Thyroid gland (tissue), 4 donors: Measurements from ENCODE around the gene CDKN2B. TPM values are rescaled to one million over a fixed set of nuclear protein-coding genes. Genes with fewer than 3 reads are reported as not detected.
A peak's percentile ranks its signal among the peaks of the same experiment; 100 is the strongest.

Experiments used
- DNase-seq, 2 donors: peaks; one replicate each; pipeline ENCODE4 v3.0.0-alpha.2; 2019
- H3K27ac ChIP-seq, 3 donors: fragments of 200-600 bp; sonication (generic); 1 replicate in 2 of 3; 2 replicates in 1 of 3; pipeline ENCODE4 v1.5.1; 2016 to 2019; ENCODE audit warnings: mild to moderate bottlenecking in 1 of 3, moderate library complexity in 1 of 3
- H3K27me3 ChIP-seq: fragments of 200-600 bp; sonication (generic); one replicate; pipeline ENCODE4 v1.5.1; 2019
- H3K36me3 ChIP-seq, 2 donors: fragments of 200-600 bp; sonication (generic); one replicate each; pipeline ENCODE4 v1.5.1; 2016 to 2019
- H3K4me1 ChIP-seq, 2 donors: fragments of 200-600 bp; sonication (generic); one replicate each; pipeline ENCODE4 v1.5.1; 2017 to 2019
- H3K4me3 ChIP-seq, 3 donors: fragments of 200-600 bp; sonication (generic); replicated peaks in 1 of 3; 1 replicate in 2 of 3; 2 replicates in 1 of 3; pipeline ENCODE4 v1.5.1; 2016; ENCODE audit warnings: mild to moderate bottlenecking in 1 of 3
- H3K9me3 ChIP-seq: fragments of 200-600 bp; sonication (generic); one replicate; pipeline ENCODE4 v1.5.1; 2017
- POLR2A ChIP-seq, 2 donors: fragments of 450-650 bp; IDR thresholded peaks; one replicate each; pipeline ENCODE4 v1.6.1; 2017; ENCODE audit warnings: antibody characterized with exemption in 2 of 2, mild to moderate bottlenecking in 2 of 2, moderate library complexity in 1 of 2
- WGBS, 2 donors: methylation state at CpG; one replicate each; pipeline ENCODE4 v1.1.5; 2017; 5-methylcytosine and 5-hydroxymethylcytosine counted together
- intact Hi-C: fragments of 100-400 bp; cut with DNase I; formaldehyde crosslinking; loops from one replicate; pipeline ENCODE4 v1.15.1; 2023
- total RNA-seq, 4 donors: library from RNA; depleted of rRNA; stranded (reverse); fragments of >200 nt; gene quantifications; one replicate each; pipeline ENCODE4 v1.2.3, GENCODE V29; 2016
- TF ChIP-seq, protein P1 (sequence below), 6 experiments: fragments of 200-600 bp in 3 of 6; fragments of 450-650 bp in 3 of 6; sonication (generic) in 3 of 6; IDR thresholded peaks; one replicate each; pipeline ENCODE4 v1.5.1; 2016 to 2019; ENCODE audit warnings: antibody characterized with exemption in 6 of 6, mild to moderate bottlenecking in 2 of 6, inconsistent platforms in 1 of 6, moderate library complexity in 1 of 6

The CDKN2B gene
- total RNA-seq, 4 donors from 2014 or later = 0.44 to 2.0 (median 1.2) TPM

DNA sequence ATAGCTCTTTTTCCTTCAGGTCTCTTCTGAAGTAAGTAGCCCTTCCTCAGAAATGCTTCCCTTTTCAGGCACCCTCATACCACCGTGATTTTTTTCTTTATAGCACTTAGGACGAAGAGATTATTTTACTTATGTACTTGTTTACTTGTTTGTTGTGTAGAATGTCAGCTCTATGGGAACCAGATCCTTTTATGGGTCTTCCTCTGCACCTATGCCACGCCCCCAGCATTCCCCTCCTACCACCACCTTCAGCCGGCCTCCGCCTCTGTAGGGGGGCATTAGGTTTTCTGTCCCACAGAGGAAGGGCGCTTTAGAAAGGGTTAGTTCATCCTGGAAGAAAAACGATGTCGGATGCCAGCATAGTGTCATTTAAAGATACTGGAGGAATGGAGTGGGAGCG lies 12.7 kb downstream of the CDKN2B start:
- 59 to 69% methylated on average over 9 of the region's 9 CpGs for WGBS, 2 donors
- no peak for DNase-seq
- no peak for TF ChIP-seq POLR2A (IDR thresholded peaks at IDR 0.05)
- TF ChIP-seq, protein P1, sequence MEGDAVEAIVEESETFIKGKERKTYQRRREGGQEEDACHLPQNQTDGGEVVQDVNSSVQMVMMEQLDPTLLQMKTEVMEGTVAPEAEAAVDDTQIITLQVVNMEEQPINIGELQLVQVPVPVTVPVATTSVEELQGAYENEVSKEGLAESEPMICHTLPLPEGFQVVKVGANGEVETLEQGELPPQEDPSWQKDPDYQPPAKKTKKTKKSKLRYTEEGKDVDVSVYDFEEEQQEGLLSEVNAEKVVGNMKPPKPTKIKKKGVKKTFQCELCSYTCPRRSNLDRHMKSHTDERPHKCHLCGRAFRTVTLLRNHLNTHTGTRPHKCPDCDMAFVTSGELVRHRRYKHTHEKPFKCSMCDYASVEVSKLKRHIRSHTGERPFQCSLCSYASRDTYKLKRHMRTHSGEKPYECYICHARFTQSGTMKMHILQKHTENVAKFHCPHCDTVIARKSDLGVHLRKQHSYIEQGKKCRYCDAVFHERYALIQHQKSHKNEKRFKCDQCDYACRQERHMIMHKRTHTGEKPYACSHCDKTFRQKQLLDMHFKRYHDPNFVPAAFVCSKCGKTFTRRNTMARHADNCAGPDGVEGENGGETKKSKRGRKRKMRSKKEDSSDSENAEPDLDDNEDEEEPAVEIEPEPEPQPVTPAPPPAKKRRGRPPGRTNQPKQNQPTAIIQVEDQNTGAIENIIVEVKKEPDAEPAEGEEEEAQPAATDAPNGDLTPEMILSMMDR (IDR thresholded peaks at IDR 0.05) = no peak
- H3K4me3 ChIP-seq = no peak overlapping the region
- no peaks in the 10 kb centered on the region for H3K36me3 ChIP-seq
- intact Hi-C loops = no loop called here
- no peak overlapping the region for H3K27ac ChIP-seq
- H3K9me3 ChIP-seq = no peaks in the 10 kb centered on the region
- peaks cover 8 to 12% of the 10 kb centered on the region in 2 donors for H3K4me1 ChIP-seq
- peaks cover 10% of the 10 kb centered on the region for H3K27me3 ChIP-seq

DNA sequence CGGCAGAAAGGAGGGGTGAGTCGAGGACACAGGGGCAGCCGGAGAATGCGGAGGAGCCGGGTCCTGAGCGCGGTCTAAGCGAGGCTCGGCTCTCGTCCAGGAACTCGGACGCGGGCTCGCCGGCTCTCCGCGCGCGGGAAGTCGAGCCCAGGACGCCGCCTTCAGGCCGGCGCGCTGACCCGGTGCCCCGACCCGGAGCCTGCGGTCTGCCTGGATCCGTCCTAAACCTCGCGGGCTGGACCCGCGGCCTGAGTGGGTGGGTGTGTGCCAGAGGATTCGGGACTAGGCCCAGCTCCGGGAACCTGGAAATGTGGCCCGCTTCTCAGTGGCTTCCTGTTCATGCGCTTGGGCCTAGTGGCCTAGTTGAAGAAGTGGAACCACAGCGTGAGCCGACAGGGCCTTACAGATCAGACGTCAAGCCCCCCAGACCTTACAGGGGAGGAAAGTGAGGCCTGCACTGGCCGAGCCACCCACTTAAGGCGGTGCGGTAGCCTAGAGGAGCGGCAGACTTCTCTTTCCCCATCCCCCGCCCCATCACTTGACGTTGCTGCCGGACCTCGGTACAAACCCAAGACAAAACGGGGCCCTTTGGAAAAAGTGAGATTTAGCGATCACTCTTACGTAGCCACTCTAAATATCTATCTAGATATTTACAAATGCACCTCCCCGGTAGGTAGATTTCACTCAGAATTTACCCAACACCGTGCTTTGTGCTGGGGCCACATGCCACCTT lies 13.3 kb downstream of the CDKN2B start:
- Histone ChIP-seq H3K36me3 (no peaks in the 10 kb centered on the region), H3K4me1 (peaks cover 8 to 12% of the 10 kb centered on the region in 2 donors), H3K4me3 (peak overlapping the region; percentile 7 to 81 (median 58)), H3K27me3 (peaks cover 10% of the 10 kb centered on the region), H3K9me3 (no peaks in the 10 kb centered on the region), H3K27ac (peak overlapping the region in 1 of 3 donors; percentile 62)
- intact Hi-C loops = no loop called here
- 18 to 20% methylated on average over 41 to 50 of the region's 54 CpGs for WGBS, 2 donors
- TF ChIP-seq POLR2A (IDR thresholded peaks at IDR 0.05) = no peak
- TF ChIP-seq, protein P1 (IDR thresholded peaks at IDR 0.05) = no peak
- peak; percentile 9 to 13 for DNase-seq

DNA sequence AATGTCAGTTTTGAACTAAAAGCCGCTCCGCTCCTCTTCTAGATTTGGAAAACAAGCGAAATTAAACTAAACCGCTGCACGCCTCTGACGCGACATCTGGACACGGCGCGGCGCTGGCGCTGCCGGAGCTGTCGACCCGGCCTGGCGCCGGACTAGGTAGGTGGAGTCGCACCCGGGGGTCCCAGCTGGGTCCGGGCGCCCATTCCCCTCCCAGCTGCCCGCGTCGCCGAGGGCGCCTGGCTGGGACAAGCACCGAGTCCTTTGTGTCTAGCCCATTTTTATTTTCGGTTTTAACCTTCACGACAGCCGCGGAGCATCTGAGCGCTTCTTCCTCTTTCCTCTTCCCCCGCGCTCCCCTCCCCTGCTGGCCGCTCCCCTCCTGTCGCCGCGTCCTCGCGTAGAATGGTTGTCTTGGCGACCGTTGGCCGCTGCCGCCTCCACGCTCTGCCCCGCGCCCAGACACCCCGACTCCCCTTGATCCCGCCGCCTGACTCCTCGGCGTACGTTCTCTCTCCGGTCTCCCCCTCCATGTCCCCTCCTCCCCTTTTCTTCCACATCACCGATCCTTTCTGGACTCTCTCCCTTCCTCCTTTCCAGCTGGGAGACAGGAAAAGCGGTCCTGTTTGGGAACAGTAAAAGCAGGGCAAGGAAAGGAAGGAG lies 14.0 kb downstream of the CDKN2B start:
- TF ChIP-seq, protein P1 (IDR thresholded peaks at IDR 0.05) = peak in 1 of 6 experiments; percentile 2
- no peak for TF ChIP-seq POLR2A (IDR thresholded peaks at IDR 0.05)
- peak; percentile 37 for DNase-seq
- Histone ChIP-seq H3K4me3 (peak overlapping the region; percentile 7 to 81 (median 58)), H3K36me3 (no peaks in the 10 kb centered on the region), H3K27ac (peak overlapping the region; percentile 42 to 62 (median 46)), H3K4me1 (peaks cover 8 to 12% of the 10 kb centered on the region in 2 donors), H3K9me3 (no peaks in the 10 kb centered on the region), H3K27me3 (peaks cover 10% of the 10 kb centered on the region)
- WGBS, 2 donors = 1 to 2% methylated on average over 56 of the region's 56 CpGs
- intact Hi-C loops = no loop called here

DNA sequence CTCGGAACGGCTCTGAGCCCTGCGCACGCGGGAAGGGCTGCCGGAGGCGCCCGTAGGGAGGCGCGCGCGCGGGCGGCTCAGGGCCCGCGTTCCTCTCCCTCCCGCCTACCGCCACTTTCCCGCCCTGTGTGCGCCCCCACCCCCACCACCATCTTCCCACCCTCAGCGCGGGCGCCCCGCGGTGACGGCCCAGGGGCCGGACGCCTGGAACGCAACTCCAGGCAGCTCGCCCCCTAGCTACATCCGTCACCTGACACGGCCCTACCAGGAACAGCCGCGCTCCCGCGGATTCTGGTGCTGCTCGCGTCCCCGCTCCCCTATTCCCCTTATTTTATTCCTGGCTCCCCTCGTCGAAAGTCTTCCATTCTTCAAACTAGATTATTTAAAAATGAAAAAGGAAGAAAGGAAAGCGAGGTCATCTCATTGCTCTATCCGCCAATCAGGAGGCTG lies 14.5 kb downstream of the CDKN2B start, which contains the start of gene CDKN2B-AS1:
TSS of gene CDKN2B-AS1 (plus strand) at position 236 of the 450 bp plus-strand sequence.
- H3K4me1 ChIP-seq = peaks cover 8 to 12% of the 10 kb centered on the region in 2 donors
- TF ChIP-seq POLR2A (IDR thresholded peaks at IDR 0.05) = no peak
- TF ChIP-seq, protein P1 (IDR thresholded peaks at IDR 0.05) = no peak
- H3K4me3 ChIP-seq = peak within 1 kb of the TSS; percentile 7 to 81 (median 58)
- no peaks in the 10 kb centered on the region for H3K36me3 ChIP-seq
- H3K27me3 ChIP-seq = peaks cover 10% of the 10 kb centered on the region
- 1% methylated on average over 16 to 28 of the region's 43 CpGs for WGBS, 2 donors
- peak in 1 of 2 donors; percentile 17 for DNase-seq
- no peaks in the 10 kb centered on the region for H3K9me3 ChIP-seq
- intact Hi-C loops = no loop called here
- H3K27ac ChIP-seq = peak within 1 kb of the TSS; percentile 42 to 62 (median 46)
